ENCODE measurements around the gene NKD1.

GRCh38 chr16:50550035-50550434 lies 1.8 kb downstream of the NKD1 start:
- TF ChIP-seq POLR2A (IDR thresholded peaks at IDR 0.05), result no peak
- no peak for TF ChIP-seq CTCF (IDR thresholded peaks at IDR 0.05)
- TF ChIP-seq POLR2AphosphoS5 (IDR thresholded peaks at IDR 0.05), result no peak

Data from breast epithelium (tissue), 3 donors.